WTC11 (cell line): ENCODE results near the gene CREM. TPM values are rescaled to one million over a fixed set of nuclear protein-coding genes. Genes with fewer than 3 reads are reported as not detected.

Source experiments
- ATAC-seq: fragments of 200-7000 bp; cut with Tn5 transposase; 2 replicates; pipeline ENCODE4 v1.10.0; 2021; ENCODE audit warnings: mild to moderate bottlenecking, moderate library complexity
- CTCF ChIA-PET: fragments of 300-600 bp; sonication (Branson Sonifier 250); formaldehyde crosslinking; loops from one replicate; lab custom pipeline; 2021; ENCODE audit warnings: antibody characterized with exemption; lab: Charles Lee
- POLR2A ChIA-PET: fragments of 350-600 bp; sonication (Branson Sonifier 250); formaldehyde crosslinking; loops from one replicate; lab custom pipeline; 2021; ENCODE audit warnings: antibody characterized with exemption; lab: Charles Lee
- DNase-seq: peaks from one replicate; pipeline ENCODE4 v3.0.0; 2021; ENCODE audit warnings: low spot score
- H3K27ac Mint-ChIP-seq: 2 replicates; pipeline ENCODE4 v1.8.0; 2021; ENCODE audit warnings: mixed read lengths
- H3K27me3 Mint-ChIP-seq: 2 replicates; pipeline ENCODE4 v1.8.0; 2021; ENCODE audit warnings: low read depth, mild to moderate bottlenecking, moderate library complexity, mixed read lengths
- H3K36me3 Mint-ChIP-seq: 2 replicates; pipeline ENCODE4 v1.8.0; 2021; ENCODE audit warnings: mixed read lengths
- H3K4me1 Mint-ChIP-seq: 2 replicates; pipeline ENCODE4 v1.8.0; 2022; ENCODE audit warnings: mixed read lengths
- H3K4me3 Mint-ChIP-seq: 2 replicates; pipeline ENCODE4 v1.8.0; 2021; ENCODE audit warnings: mild to moderate bottlenecking, moderate library complexity, mixed read lengths
- H3K9me3 Mint-ChIP-seq: 2 replicates; pipeline ENCODE4 v1.8.0; 2021; ENCODE audit warnings: mixed read lengths
- CREB1 ChIP-seq: sonication (generic); formaldehyde crosslinking; IDR thresholded peaks from 2 replicates; pipeline ENCODE4 v1.8.0; 2023; ENCODE audit warnings: mild to moderate bottlenecking, missing genetic modification reagents
- EMX1 ChIP-seq: fragments of 250-450 bp; sonication (Bioruptor Pico); IDR thresholded peaks from 2 replicates; pipeline ENCODE4 v1.8.0; 2021; ENCODE audit warnings: mild to moderate bottlenecking
- GABPB1 ChIP-seq: sonication (generic); formaldehyde crosslinking; IDR thresholded peaks from 2 replicates; pipeline ENCODE4 v1.8.1; 2023; ENCODE audit warnings: mild to moderate bottlenecking, missing genetic modification reagents
- GTF2I ChIP-seq: fragments of 250-450 bp; sonication (Bioruptor Pico); conservative IDR thresholded peaks from 2 replicates; pipeline ENCODE4 v1.4.0; 2021; ENCODE audit warnings: mild to moderate bottlenecking
- HMGA2 ChIP-seq: fragments of 250-450 bp; sonication (Bioruptor Pico); IDR thresholded peaks from 2 replicates; pipeline ENCODE4 v1.4.0; 2021; ENCODE audit warnings: mild to moderate bottlenecking, moderate library complexity
- MYBL2 ChIP-seq: sonication (generic); formaldehyde crosslinking; IDR thresholded peaks from 2 replicates; pipeline ENCODE4 v1.8.1; 2023; ENCODE audit warnings: mild to moderate bottlenecking, moderate library complexity, missing genetic modification reagents
- NFATC4 ChIP-seq: fragments of 250-450 bp; sonication (Bioruptor Pico); IDR thresholded peaks from 2 replicates; pipeline ENCODE4 v1.9.0; 2021; ENCODE audit warnings: mild to moderate bottlenecking
- NR2C2 ChIP-seq: sonication (generic); formaldehyde crosslinking; IDR thresholded peaks from 2 replicates; pipeline ENCODE4 v1.8.0; 2022; ENCODE audit warnings: mild to moderate bottlenecking, missing genetic modification reagents
- NR3C1 ChIP-seq: sonication (generic); formaldehyde crosslinking; conservative IDR thresholded peaks from 2 replicates; pipeline ENCODE4 v1.8.1; 2023; ENCODE audit warnings: low read depth, mild to moderate bottlenecking, missing genetic modification reagents
- RORB ChIP-seq: fragments of 250-450 bp; sonication (Bioruptor Pico); IDR thresholded peaks from 2 replicates; pipeline ENCODE4 v1.9.0; 2021; ENCODE audit warnings: mild to moderate bottlenecking
- SMAD4 ChIP-seq: sonication (generic); formaldehyde crosslinking; IDR thresholded peaks from 2 replicates; pipeline ENCODE4 v1.8.0; 2022; ENCODE audit warnings: mild to moderate bottlenecking, missing genetic modification reagents
- ZNF232 ChIP-seq: sonication (generic); formaldehyde crosslinking; IDR thresholded peaks from 2 replicates; pipeline ENCODE4 v1.8.0; 2022; ENCODE audit warnings: mild to moderate bottlenecking, missing genetic modification reagents
- ZNF671 ChIP-seq: fragments of 250-450 bp; sonication (Bioruptor Pico); IDR thresholded peaks from 2 replicates; pipeline ENCODE4 v1.8.0; 2021; ENCODE audit warnings: mild to moderate bottlenecking
- total RNA-seq: library from RNA; stranded (reverse); gene quantifications from 3 replicates; pipeline ENCODE4 v1.2.3, GENCODE V29; 2021
- TF ChIP-seq, protein P1 (sequence below): sonication (generic); formaldehyde crosslinking; IDR thresholded peaks from 2 replicates; pipeline ENCODE4 v1.8.1; 2023; ENCODE audit warnings: mild to moderate bottlenecking, missing genetic modification reagents
- TF ChIP-seq, protein P2 (sequence below): sonication (generic); formaldehyde crosslinking; IDR thresholded peaks from 2 replicates; pipeline ENCODE4 v1.8.1; 2023; ENCODE audit warnings: mild to moderate bottlenecking, missing genetic modification reagents, borderline replicate concordance
- TF ChIP-seq, protein P3 (sequence below): sonication (generic); formaldehyde crosslinking; conservative IDR thresholded peaks from 2 replicates; pipeline ENCODE4 v1.8.1; 2023; ENCODE audit warnings: mild to moderate bottlenecking, low read depth, missing genetic modification reagents, moderate library complexity
- TF ChIP-seq, protein P4 (sequence below): fragments of 250-450 bp; sonication (Bioruptor Pico); IDR thresholded peaks from 2 replicates; pipeline ENCODE4 v2.1.2; 2022; ENCODE audit warnings: mild to moderate bottlenecking, moderate library complexity
- TF ChIP-seq, protein P5 (sequence below): fragments of 250-450 bp; sonication (Bioruptor Pico); IDR thresholded peaks from 2 replicates; pipeline ENCODE4 v1.9.0; 2021; ENCODE audit warnings: moderate library complexity, mild to moderate bottlenecking, inconsistent platforms, borderline replicate concordance
- TF ChIP-seq, protein P6 (sequence below): sonication (generic); formaldehyde crosslinking; IDR thresholded peaks from 2 replicates; pipeline ENCODE4 v1.8.0; 2022; ENCODE audit warnings: mild to moderate bottlenecking, missing genetic modification reagents

The CREM gene
- total RNA-seq, 1 experiment from 2014 or later: 23.6 TPM

DNA sequence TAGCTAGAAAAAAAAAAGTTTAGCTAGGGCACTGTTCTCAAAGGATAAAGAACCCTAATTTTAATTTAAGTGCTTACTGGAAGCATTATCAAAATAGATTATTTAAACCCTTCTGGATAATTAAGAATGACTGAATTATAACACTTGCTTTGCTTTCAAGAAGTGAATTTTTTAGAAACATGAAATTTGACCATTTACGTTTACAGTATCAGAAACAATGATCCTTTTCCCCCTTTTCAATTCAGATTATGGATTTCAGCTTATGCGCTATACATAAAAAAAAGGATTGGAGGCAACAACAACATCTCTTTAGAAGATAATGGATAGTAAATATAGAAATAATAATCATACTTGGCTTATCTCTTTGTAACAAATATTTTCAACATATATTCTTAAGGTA is 39.2 kb downstream of the CREM start (continued):
- TF ChIP-seq, protein P1, sequence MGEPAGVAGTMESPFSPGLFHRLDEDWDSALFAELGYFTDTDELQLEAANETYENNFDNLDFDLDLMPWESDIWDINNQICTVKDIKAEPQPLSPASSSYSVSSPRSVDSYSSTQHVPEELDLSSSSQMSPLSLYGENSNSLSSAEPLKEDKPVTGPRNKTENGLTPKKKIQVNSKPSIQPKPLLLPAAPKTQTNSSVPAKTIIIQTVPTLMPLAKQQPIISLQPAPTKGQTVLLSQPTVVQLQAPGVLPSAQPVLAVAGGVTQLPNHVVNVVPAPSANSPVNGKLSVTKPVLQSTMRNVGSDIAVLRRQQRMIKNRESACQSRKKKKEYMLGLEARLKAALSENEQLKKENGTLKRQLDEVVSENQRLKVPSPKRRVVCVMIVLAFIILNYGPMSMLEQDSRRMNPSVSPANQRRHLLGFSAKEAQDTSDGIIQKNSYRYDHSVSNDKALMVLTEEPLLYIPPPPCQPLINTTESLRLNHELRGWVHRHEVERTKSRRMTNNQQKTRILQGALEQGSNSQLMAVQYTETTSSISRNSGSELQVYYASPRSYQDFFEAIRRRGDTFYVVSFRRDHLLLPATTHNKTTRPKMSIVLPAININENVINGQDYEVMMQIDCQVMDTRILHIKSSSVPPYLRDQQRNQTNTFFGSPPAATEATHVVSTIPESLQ (CRISPR knock-in tag): no peak
- TF ChIP-seq MYBL2 (CRISPR knock-in tag) (no peak), GTF2I (CRISPR knock-in tag) (no peak), ZNF671 (no peak), SMAD4 (CRISPR knock-in tag) (no peak), ZNF232 (CRISPR knock-in tag) (no peak), NFATC4 (no peak)
- TF ChIP-seq, all 79 proteins: peak for 0

DNA sequence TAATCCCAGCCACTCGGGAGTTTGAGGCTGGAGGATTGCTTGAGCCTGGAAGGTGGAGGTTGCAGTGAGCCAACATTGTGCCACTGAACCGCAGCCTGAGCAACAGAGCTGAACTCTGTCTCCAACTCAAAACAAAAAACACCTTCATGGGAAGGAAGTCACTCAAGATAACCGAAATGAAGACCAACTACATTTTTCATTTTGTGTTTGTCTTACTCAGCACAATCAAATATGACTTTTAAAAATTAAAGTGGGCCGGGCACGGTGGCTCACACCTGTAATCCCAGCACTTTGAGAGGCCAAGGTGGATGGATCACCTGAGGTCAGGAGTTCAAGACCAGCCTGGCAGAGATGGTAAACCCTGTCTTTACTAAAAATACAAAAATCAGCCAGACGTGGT is 40.0 kb downstream of the CREM start:
- 0 out of 2 replicates have a peak, but pooled peaks cover 3% of the 10 kb centered on the region for H3K4me1 Mint-ChIP-seq
- ChIA-PET POLR2A (no interaction called here), CTCF (interaction anchor here (4.1 kb wide), 1 partner anchor 29 kb away, joined by 15 read pairs; no protein-coding TSS in a partner anchor)
- peaks cover 5% of the 10 kb centered on the region; the same call in 1 of the 2 replicates for H3K36me3 Mint-ChIP-seq
- DNase-seq (no peak), ATAC-seq (no peak)
- H3K9me3 Mint-ChIP-seq: peaks cover 14% of the 10 kb centered on the region
- no peak overlapping the region for H3K4me3 Mint-ChIP-seq
- no peak overlapping the region for H3K27ac Mint-ChIP-seq
- TF ChIP-seq EMX1 (CRISPR knock-in tag) (no peak), HMGA2 (CRISPR knock-in tag) (no peak)
- TF ChIP-seq, protein P2, sequence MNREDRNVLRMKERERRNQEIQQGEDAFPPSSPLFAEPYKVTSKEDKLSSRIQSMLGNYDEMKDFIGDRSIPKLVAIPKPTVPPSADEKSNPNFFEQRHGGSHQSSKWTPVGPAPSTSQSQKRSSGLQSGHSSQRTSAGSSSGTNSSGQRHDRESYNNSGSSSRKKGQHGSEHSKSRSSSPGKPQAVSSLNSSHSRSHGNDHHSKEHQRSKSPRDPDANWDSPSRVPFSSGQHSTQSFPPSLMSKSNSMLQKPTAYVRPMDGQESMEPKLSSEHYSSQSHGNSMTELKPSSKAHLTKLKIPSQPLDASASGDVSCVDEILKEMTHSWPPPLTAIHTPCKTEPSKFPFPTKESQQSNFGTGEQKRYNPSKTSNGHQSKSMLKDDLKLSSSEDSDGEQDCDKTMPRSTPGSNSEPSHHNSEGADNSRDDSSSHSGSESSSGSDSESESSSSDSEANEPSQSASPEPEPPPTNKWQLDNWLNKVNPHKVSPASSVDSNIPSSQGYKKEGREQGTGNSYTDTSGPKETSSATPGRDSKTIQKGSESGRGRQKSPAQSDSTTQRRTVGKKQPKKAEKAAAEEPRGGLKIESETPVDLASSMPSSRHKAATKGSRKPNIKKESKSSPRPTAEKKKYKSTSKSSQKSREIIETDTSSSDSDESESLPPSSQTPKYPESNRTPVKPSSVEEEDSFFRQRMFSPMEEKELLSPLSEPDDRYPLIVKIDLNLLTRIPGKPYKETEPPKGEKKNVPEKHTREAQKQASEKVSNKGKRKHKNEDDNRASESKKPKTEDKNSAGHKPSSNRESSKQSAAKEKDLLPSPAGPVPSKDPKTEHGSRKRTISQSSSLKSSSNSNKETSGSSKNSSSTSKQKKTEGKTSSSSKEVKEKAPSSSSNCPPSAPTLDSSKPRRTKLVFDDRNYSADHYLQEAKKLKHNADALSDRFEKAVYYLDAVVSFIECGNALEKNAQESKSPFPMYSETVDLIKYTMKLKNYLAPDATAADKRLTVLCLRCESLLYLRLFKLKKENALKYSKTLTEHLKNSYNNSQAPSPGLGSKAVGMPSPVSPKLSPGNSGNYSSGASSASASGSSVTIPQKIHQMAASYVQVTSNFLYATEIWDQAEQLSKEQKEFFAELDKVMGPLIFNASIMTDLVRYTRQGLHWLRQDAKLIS (CRISPR knock-in tag): no peak
- TF ChIP-seq, protein P1 (CRISPR knock-in tag): no peak
- H3K27me3 Mint-ChIP-seq: no peaks in the 10 kb centered on the region

DNA sequence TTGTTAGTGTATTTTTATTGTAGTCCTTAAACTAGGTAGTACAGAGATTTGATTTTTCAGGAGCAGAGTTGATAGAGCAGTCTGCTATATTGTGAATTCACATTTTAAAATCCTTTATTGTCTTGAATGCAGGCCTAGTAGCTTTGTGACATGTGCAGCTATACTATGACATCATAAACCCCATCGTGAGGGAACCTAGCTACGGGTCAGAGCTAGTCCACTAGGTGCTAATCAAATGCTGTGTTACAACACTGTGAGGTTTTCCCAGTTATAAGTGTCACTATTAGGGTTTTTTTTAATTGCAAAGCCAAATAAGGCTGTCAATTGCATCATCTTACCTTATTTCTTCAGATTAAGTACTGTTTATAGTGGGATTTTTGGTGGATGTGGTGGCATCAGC is 40.7 kb downstream of the CREM start:
- DNase-seq (no peak), ATAC-seq (no peak)
- H3K4me1 Mint-ChIP-seq: 0 out of 2 replicates have a peak, but pooled peaks cover 3% of the 10 kb centered on the region
- H3K4me3 Mint-ChIP-seq: no peak overlapping the region
- CTCF ChIA-PET: interaction anchor here (0.6 kb wide), 1 partner anchor 29 kb away, joined by 4 read pairs; no protein-coding TSS in a partner anchor
- POLR2A ChIA-PET: no interaction called here
- no peaks in the 10 kb centered on the region for H3K27me3 Mint-ChIP-seq
- H3K27ac Mint-ChIP-seq: no peak overlapping the region
- H3K36me3 Mint-ChIP-seq: 0 out of 2 replicates have a peak, but pooled peaks cover 3% of the 10 kb centered on the region
- H3K9me3 Mint-ChIP-seq: peaks cover 11% of the 10 kb centered on the region
- TF ChIP-seq, protein P3, sequence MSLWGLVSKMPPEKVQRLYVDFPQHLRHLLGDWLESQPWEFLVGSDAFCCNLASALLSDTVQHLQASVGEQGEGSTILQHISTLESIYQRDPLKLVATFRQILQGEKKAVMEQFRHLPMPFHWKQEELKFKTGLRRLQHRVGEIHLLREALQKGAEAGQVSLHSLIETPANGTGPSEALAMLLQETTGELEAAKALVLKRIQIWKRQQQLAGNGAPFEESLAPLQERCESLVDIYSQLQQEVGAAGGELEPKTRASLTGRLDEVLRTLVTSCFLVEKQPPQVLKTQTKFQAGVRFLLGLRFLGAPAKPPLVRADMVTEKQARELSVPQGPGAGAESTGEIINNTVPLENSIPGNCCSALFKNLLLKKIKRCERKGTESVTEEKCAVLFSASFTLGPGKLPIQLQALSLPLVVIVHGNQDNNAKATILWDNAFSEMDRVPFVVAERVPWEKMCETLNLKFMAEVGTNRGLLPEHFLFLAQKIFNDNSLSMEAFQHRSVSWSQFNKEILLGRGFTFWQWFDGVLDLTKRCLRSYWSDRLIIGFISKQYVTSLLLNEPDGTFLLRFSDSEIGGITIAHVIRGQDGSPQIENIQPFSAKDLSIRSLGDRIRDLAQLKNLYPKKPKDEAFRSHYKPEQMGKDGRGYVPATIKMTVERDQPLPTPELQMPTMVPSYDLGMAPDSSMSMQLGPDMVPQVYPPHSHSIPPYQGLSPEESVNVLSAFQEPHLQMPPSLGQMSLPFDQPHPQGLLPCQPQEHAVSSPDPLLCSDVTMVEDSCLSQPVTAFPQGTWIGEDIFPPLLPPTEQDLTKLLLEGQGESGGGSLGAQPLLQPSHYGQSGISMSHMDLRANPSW (CRISPR knock-in tag): no peak
- TF ChIP-seq GABPB1 (CRISPR knock-in tag) (no peak), NR2C2 (no peak), MYBL2 (CRISPR knock-in tag) (no peak), CREB1 (CRISPR knock-in tag) (no peak), RORB (CRISPR knock-in tag) (no peak), NR3C1 (CRISPR knock-in tag) (no peak), HMGA2 (CRISPR knock-in tag) (no peak)
- TF ChIP-seq, protein P4, sequence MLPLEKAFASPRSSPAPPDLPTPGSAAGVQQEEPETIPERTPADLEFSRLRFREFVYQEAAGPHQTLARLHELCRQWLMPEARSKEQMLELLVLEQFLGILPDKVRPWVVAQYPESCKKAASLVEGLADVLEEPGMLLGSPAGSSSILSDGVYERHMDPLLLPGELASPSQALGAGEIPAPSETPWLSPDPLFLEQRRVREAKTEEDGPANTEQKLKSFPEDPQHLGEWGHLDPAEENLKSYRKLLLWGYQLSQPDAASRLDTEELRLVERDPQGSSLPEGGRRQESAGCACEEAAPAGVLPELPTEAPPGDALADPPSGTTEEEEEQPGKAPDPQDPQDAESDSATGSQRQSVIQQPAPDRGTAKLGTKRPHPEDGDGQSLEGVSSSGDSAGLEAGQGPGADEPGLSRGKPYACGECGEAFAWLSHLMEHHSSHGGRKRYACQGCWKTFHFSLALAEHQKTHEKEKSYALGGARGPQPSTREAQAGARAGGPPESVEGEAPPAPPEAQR (CRISPR knock-in tag): no peak
- TF ChIP-seq, protein P5, sequence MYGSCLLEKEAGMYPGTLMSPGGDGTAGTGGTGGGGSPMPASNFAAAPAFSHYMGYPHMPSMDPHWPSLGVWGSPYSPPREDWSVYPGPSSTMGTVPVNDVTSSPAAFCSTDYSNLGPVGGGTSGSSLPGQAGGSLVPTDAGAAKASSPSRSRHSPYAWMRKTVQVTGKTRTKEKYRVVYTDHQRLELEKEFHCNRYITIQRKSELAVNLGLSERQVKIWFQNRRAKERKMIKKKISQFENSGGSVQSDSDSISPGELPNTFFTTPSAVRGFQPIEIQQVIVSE: no peak
- TF ChIP-seq, protein P6, sequence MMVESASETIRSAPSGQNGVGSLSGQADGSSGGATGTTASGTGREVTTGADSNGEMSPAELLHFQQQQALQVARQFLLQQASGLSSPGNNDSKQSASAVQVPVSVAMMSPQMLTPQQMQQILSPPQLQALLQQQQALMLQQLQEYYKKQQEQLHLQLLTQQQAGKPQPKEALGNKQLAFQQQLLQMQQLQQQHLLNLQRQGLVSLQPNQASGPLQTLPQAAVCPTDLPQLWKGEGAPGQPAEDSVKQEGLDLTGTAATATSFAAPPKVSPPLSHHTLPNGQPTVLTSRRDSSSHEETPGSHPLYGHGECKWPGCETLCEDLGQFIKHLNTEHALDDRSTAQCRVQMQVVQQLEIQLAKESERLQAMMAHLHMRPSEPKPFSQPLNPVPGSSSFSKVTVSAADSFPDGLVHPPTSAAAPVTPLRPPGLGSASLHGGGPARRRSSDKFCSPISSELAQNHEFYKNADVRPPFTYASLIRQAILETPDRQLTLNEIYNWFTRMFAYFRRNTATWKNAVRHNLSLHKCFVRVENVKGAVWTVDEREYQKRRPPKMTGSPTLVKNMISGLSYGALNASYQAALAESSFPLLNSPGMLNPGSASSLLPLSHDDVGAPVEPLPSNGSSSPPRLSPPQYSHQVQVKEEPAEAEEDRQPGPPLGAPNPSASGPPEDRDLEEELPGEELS (CRISPR knock-in tag): no peak
